Choroid plexus epithelial cell (primary cell): Measurements from ENCODE around the gene BRSK2.

Experiments used
- DNase-seq: peaks from one replicate; pipeline ENCODE4 v3.0.0-alpha.2; 2010; ENCODE audit warnings: low read depth
- H3K4me3 ChIP-seq: 2 replicates; pipeline ENCODE4 v1.5.1; 2011; ENCODE audit warnings: low read depth, mild to moderate bottlenecking, control low read depth, low read length, moderate library complexity
- TF ChIP-seq, protein P1 (sequence below): conservative IDR thresholded peaks from 2 replicates; pipeline ENCODE4 v1.5.1; 2011; ENCODE audit warnings: low read depth, mild to moderate bottlenecking, control low read depth, inconsistent platforms, low read length, moderate library complexity

The BRSK2 gene

DNA sequence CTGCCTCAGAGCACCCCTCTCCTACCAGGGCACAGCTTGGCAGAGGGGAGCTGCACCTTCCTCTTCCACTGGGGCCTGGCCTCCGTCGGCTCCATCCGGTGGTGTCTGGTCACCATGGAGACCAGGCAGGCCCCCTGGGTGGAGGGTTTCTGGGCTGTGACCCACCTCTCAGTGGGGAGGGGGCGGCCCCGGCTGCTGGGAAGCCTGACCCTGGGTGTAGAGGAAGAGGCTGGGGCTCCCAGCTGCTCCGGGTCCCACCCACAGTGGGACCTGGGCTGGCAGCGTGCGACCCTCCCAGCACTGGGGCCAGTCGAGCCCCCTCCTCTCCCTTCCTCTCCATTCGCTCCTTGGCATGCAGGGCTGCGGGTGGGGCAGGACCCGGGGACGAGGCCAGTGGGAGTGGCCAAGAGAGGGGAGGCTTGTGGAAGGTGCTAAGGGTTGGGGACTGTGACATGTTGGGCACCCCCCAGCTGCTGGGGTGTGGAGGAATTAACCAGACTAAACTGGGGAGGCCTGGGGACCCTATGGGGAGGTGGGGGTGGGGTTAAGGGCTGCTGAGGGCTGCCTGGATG is 46.8 kb downstream of the BRSK2 start:
- TF ChIP-seq, protein P1, sequence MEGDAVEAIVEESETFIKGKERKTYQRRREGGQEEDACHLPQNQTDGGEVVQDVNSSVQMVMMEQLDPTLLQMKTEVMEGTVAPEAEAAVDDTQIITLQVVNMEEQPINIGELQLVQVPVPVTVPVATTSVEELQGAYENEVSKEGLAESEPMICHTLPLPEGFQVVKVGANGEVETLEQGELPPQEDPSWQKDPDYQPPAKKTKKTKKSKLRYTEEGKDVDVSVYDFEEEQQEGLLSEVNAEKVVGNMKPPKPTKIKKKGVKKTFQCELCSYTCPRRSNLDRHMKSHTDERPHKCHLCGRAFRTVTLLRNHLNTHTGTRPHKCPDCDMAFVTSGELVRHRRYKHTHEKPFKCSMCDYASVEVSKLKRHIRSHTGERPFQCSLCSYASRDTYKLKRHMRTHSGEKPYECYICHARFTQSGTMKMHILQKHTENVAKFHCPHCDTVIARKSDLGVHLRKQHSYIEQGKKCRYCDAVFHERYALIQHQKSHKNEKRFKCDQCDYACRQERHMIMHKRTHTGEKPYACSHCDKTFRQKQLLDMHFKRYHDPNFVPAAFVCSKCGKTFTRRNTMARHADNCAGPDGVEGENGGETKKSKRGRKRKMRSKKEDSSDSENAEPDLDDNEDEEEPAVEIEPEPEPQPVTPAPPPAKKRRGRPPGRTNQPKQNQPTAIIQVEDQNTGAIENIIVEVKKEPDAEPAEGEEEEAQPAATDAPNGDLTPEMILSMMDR, result no peak
- no peak for DNase-seq
- H3K4me3 ChIP-seq, result no peak overlapping the region

DNA sequence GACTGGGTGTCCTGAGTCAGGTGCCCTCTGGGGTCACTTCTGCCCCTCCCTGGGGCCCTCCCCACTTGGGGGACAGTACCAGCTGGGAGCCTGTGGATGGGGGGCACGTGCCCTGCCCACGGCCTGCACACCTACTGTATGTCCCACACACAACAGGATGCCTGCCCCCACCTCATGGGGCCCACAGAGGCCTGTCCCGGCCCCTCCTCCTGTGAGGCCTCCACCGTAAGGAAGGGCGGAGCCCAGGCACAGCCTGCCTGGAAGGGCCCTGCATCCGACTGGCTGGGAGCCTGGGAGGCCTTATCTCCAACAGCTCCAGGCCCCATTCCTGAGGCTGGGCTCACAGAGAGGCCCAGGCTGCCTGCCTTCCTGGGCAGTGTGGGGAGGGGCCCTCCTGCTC is 47.8 kb downstream of the BRSK2 start:
- peak; percentile 59 for DNase-seq
- H3K4me3 ChIP-seq, result no peak overlapping the region
- TF ChIP-seq, protein P1, result no peak

DNA sequence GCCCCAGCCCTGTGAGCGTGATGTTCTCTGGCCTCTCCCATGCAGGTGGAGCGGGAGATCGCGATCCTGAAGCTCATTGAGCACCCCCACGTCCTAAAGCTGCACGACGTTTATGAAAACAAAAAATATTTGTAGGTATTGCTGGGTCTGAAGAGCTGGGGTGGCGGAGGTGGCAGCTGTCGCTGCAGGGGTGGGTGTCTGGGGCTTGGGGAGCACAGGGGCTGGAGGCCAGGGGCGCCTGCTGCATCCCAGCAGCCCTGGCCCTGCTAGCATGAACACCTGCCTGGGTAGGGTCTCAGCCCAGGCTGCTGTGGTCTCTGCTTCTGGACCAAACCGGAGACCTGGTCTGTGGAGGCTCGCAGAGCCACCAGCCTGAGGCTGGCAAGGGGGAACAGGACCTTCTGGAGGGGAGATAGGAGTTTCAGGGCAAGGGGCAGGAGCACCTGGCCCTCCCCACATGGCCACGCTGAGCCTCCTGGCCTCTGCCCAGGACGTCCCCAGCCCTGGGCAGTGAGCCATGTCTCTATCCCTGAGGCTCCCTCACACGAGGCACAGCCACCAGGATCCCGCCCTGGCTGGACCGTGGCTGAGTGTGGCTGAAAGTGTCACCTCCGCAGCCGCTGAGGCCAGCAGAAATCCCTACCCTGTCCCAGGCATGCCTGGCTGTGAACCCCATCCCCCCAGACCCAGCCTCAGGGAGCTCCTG is 48.7 kb downstream of the BRSK2 start:
- no peak overlapping the region for H3K4me3 ChIP-seq
- TF ChIP-seq, protein P1, result no peak
- DNase-seq, result no peak

DNA sequence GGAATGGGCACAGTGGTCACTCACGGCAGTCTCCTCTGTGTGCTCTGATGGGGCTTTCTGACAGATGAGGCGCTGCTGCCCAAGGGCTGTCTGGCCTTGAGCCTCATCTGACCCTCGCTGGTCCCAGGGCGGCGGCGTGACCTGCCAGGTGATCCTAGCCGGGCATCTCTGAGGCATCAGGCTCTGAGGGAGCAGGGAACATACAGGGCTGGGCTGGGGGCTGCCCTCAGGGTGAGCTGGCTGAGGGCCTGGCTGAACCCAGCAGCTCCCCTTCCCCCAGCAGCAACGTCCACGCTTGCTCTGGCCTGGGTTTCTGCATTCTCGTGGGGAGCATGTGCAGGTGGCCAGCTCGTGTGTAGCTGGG is 49.2 kb downstream of the BRSK2 start:
- TF ChIP-seq, protein P1, result no peak
- no peak for DNase-seq
- H3K4me3 ChIP-seq, result no peak overlapping the region

DNA sequence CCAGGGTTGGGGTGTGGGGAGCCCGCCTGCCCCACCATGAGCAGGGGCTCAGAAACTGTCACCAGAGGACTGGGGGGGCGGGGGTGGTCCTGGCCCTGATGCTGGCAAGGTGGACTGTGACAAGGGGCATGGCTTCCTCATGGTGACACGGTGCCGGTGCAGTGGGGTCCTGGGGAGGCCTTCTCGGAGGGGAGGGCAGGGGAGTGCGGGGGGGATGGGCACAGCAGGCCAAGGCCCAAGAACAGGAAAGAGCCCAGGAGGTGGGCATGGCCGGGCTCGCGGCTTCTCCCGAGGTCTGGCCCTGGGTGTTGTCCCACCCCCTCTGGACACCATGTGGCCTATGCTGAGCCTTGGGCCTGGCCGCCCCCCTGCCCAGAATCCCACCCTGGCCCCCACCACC is 49.6 kb downstream of the BRSK2 start:
- no peak for DNase-seq
- TF ChIP-seq, protein P1, result no peak
- no peak overlapping the region for H3K4me3 ChIP-seq

DNA sequence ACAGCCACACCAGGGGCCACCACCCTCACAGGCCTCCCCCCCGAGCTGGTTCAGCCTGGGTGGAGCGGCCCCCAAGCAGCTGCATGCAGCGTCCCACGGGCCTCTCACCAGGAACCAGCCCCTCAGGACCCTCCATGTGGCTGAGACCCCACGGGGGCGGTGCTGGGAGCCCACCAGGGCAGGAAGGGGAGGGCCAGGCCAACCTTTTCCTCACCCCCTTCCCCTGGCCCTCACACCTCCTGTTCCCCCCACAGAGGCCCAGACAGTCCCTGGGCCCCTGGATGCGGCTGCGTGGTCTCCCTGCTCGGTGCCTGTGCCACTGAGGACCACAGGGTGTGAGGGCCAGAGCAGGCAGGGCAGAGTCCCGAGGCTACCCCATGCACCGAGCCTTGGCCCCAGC is 50.3 kb downstream of the BRSK2 start:
- TF ChIP-seq, protein P1, result no peak
- no peak overlapping the region for H3K4me3 ChIP-seq
- no peak for DNase-seq

DNA sequence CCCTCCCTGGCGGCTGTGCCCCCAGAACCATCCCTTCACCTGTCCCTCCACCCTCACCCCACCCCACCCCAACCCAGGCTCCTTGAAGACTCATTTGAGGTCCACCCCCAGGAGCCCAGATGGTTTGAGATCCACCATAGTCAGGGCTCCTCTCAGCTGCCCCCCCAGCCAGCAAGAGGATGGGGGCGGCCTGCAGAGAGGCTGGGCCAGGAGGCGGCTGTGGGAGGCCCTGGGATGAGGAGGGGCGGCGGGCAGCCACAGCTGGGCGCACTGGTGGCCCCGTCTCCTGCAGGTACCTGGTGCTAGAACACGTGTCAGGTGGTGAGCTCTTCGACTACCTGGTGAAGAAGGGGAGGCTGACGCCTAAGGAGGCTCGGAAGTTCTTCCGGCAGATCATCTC is 50.8 kb downstream of the BRSK2 start:
- DNase-seq, result no peak
- no peak overlapping the region for H3K4me3 ChIP-seq
- TF ChIP-seq, protein P1, result no peak
